Common myeloid progenitor, CD34-positive (primary cell): ENCODE measurements around the gene CLEC11A.
"Not testable (repeated sequence)": the region's sequence is repeated elsewhere in the genome, so short reads cannot be mapped to it uniquely, and the experiment has no call there.

Experiments used
- CTCF ChIA-PET: fragments of 350-600 bp; sonication (Branson Sonifier 250); formaldehyde crosslinking; loops from one replicate; lab custom pipeline; 2021; ENCODE audit warnings: antibody characterized with exemption; lab: Charles Lee
- POLR2A ChIA-PET: fragments of 350-600 bp; sonication (Branson Sonifier 250); formaldehyde crosslinking; loops from one replicate; lab custom pipeline; 2021; ENCODE audit warnings: antibody characterized with exemption; lab: Charles Lee
- DNase-seq, 3 donors: peaks; one replicate each; pipeline versions ENCODE4 v3.0.0 to v3.0.0-alpha.2; 2013
- H3K27ac ChIP-seq, 2 experiments: 1 replicate in 1 of 2; 2 replicates in 1 of 2; pipeline ENCODE4 v1.7.0; 2013; ENCODE audit warnings: inconsistent platforms in 2 of 2, low read length in 2 of 2, mild to moderate bottlenecking in 2 of 2, low read depth in 1 of 2, moderate library complexity in 1 of 2; ENCODE audit not compliant: severe bottlenecking in 2 of 2, insufficient read depth in 1 of 2, poor library complexity in 1 of 2
- H3K27me3 ChIP-seq, 5 experiments: replicated peaks in 2 of 5; 1 replicate in 3 of 5; 2 replicates in 2 of 5; pipeline versions ENCODE4 v1.6.1 to v1.7.0; 2013; ENCODE audit warnings: low read length in 4 of 5, mild to moderate bottlenecking in 2 of 5, moderate library complexity in 2 of 5, inconsistent platforms in 1 of 5; ENCODE audit not compliant: insufficient read depth in 5 of 5, control insufficient read depth in 4 of 5
- H3K36me3 ChIP-seq, 4 experiments: 1 replicate in 2 of 4; 2 replicates in 2 of 4; pipeline versions ENCODE4 v1.6.1 to v1.7.0; 2013; ENCODE audit warnings: low read length in 3 of 4, control low read depth in 1 of 4, mild to moderate bottlenecking in 1 of 4; ENCODE audit not compliant: control insufficient read depth in 4 of 4, insufficient read depth in 4 of 4
- H3K4me1 ChIP-seq, 4 experiments: 1 replicate in 3 of 4; 2 replicates in 1 of 4; pipeline versions ENCODE4 v1.6.1 to v1.7.1; 2013; ENCODE audit warnings: low read length in 3 of 4, mild to moderate bottlenecking in 3 of 4, control low read depth in 1 of 4, inconsistent platforms in 1 of 4, moderate library complexity in 1 of 4; ENCODE audit not compliant: control insufficient read depth in 4 of 4, insufficient read depth in 4 of 4; ENCODE audit errors: control extremely low read depth in 1 of 4
- H3K4me3 ChIP-seq, 7 experiments: 1 replicate in 4 of 7; 2 replicates in 3 of 7; pipeline versions ENCODE4 v1.5.1 to v1.7.0; 2013; ENCODE audit warnings: mild to moderate bottlenecking in 7 of 7, low read length in 6 of 7, moderate library complexity in 6 of 7, inconsistent platforms in 2 of 7, low read depth in 2 of 7, control low read depth in 1 of 7; ENCODE audit not compliant: insufficient read depth in 4 of 7, control insufficient read depth in 1 of 7; ENCODE audit errors: extremely low read depth in 1 of 7
- H3K9me3 ChIP-seq, 5 experiments: 1 replicate in 4 of 5; 2 replicates in 1 of 5; pipeline versions ENCODE4 v1.6.1 to v1.7.1; 2013; ENCODE audit warnings: low read length in 4 of 5, mild to moderate bottlenecking in 2 of 5, inconsistent platforms in 1 of 5, low read depth in 1 of 5, moderate library complexity in 1 of 5; ENCODE audit not compliant: control insufficient read depth in 4 of 5, insufficient read depth in 2 of 5; ENCODE audit errors: control extremely low read depth in 1 of 5
- WGBS: methylation state at CpG from one replicate; pipeline ENCODE4 v1.1.5; 2013; ENCODE audit not compliant: insufficient coverage; 5-methylcytosine and 5-hydroxymethylcytosine counted together

CLEC11A gene

DNA sequence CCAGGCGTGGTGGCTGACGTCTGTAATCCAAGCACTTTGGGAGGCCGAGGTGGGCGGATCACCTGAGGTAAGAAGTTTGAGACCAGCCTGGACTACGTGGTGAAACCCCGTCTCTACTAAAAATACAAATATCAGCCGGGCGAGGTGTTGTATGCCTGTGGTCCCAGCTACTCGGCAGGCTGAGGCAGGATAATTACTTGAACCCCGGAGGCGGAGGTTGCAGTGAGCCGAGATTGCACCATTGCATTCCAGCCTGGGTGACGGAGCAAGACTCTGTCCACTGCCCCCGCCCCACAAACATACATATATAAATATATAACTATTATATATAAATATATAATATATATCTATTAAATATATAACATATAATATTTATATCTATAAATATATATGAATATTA, 24.0 kb downstream of the CLEC11A start:
- peaks cover 0 to 12% (median 0%) of the 10 kb centered on the region in 5 experiments for H3K27me3 ChIP-seq
- H3K4me3 ChIP-seq, H3K4me1 ChIP-seq, H3K36me3 ChIP-seq, H3K27ac ChIP-seq, CTCF ChIA-PET, DNase-seq, H3K9me3 ChIP-seq: not testable (repeated sequence)
- POLR2A ChIA-PET: interaction anchor here (0.7 kb wide), 1 partner anchor 24 kb away, joined by 6 read pairs; the partner anchor contains the start of gene CLEC11A
- WGBS: 98% methylated on average over 10 of the region's 14 CpGs

DNA sequence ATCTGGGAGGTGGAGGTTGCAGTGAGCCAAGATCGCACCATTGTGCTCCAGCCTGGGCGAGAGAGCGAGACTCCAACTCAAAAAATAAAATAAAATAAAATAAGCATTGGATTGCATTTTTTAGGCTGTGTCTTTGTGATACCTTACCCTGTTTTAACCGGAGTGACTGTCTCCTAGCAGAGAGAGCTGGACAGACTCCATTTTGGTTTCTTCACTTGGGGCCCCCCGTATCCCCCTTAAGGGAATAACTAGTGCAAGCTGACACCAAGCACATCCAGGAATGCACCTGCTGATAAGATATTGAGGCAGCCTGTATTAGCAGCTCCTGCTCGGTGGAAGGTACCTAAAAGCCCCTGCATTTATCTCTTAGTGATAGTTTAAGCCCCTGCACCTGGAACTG, 26.3 kb downstream of the CLEC11A start:
- Histone ChIP-seq H3K27me3 (peaks cover 0 to 2% (median 0%) of the 10 kb centered on the region in 5 experiments), H3K4me1 (peaks cover 0 to 3% (median 1%) of the 10 kb centered on the region in 4 experiments), H3K27ac (no peak overlapping the region), H3K9me3 (no peaks in the 10 kb centered on the region), H3K36me3 (no peaks in the 10 kb centered on the region), H3K4me3 (no peak overlapping the region)
- no peak for DNase-seq
- 84% methylated on average over 2 of the region's 6 CpGs for WGBS
- ChIA-PET POLR2A (interaction anchor here (0.7 kb wide), 1 partner anchor 799 kb away, joined by 3 read pairs; no protein-coding TSS in a partner anchor), CTCF (no interaction called here)

- POLR2A ChIA-PET: interaction anchor here (0.7 kb wide), 1 partner anchor 798 kb away, joined by 3 read pairs; no protein-coding TSS in a partner anchor
- Histone ChIP-seq H3K27ac (no peak overlapping the region), H3K9me3 (no peaks in the 10 kb centered on the region), H3K36me3 (no peaks in the 10 kb centered on the region), H3K4me1 (peaks cover 0 to 3% (median 1%) of the 10 kb centered on the region in 4 experiments), H3K27me3 (peaks cover 0 to 7% (median 2%) of the 10 kb centered on the region in 5 experiments), H3K4me3 (no peak overlapping the region)
- 92% methylated on average over 13 of the region's 15 CpGs for WGBS
- DNase-seq: no peak
- CTCF ChIA-PET: interaction anchor here (1.5 kb wide), 1 partner anchor 9 kb away, joined by 3 read pairs; no protein-coding TSS in a partner anchor
These were observed 26.8 kb downstream of the CLEC11A start for GRCh38 chr19:50750010-50750409.

GRCh38 chr19:50753879-50754278, 30.7 kb downstream of the CLEC11A start:
- 94% methylated on average over 3 of the region's 4 CpGs for WGBS
- ChIA-PET POLR2A (no interaction called here), CTCF (no interaction called here)
- Histone ChIP-seq H3K27ac (no peak overlapping the region), H3K4me1 (peaks cover 0 to 3% (median 1%) of the 10 kb centered on the region in 4 experiments), H3K4me3 (no peak overlapping the region), H3K9me3 (no peaks in the 10 kb centered on the region), H3K27me3 (peaks cover 0 to 22% (median 2%) of the 10 kb centered on the region in 5 experiments), H3K36me3 (no peaks in the 10 kb centered on the region)
- DNase-seq: no peak

- H3K36me3 ChIP-seq, H3K4me3 ChIP-seq, H3K9me3 ChIP-seq, POLR2A ChIA-PET, H3K4me1 ChIP-seq, CTCF ChIA-PET, H3K27ac ChIP-seq, DNase-seq: not testable (repeated sequence)
- peaks cover 0 to 22% (median 2%) of the 10 kb centered on the region in 5 experiments for H3K27me3 ChIP-seq
- 88% methylated on average over 4 of the region's 8 CpGs for WGBS
These were observed 33.1 kb downstream of the CLEC11A start for GRCh38 chr19:50756244-50756643.

DNA sequence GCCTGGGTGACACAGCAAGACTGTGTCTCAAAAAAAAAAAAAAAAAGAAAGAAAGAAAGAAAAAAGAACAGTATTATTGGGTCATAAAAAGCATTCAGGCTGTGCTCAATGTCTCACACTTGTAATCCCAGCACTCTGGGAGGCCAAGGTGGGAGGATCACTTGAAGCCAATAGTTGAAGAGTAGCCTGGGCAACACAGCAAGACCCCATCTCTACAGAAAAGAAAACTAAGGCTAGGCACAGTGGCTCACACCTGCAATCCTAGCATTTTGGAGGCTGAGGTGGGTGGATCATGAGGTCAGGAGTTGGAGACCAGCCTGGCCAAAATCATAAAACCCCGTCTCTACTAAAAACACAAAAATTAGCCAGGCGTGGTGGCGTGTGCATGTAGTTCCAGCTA, 34.5 kb downstream of the CLEC11A start:
- H3K9me3 ChIP-seq, H3K27ac ChIP-seq, H3K4me3 ChIP-seq, POLR2A ChIA-PET, H3K36me3 ChIP-seq, H3K4me1 ChIP-seq, DNase-seq, CTCF ChIA-PET: not testable (repeated sequence)
- H3K27me3 ChIP-seq: peaks cover 0 to 22% (median 2%) of the 10 kb centered on the region in 5 experiments
- 100% methylated on average over 1 of the region's 3 CpGs for WGBS

DNA sequence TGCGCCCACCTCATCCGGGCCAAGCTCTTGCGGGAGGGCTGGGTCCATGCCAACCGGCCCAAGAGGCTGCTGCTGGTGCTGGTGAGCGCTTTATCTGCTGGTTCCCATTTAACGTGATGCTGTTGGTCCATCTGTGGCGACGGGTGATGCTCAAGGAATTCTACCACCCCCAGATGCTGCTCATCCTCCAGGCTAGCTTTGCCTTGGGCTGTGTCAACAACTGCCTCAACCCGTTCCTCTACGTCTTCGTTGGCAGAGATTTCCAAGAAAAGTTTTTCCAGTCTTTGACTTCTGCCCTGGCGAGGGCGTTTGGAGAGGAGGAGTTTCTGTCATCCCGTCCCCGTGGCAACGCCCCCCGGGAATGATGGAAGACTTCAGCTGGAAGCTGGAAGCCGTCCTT, 35.9 kb downstream of the CLEC11A start:
- H3K27ac ChIP-seq, H3K4me3 ChIP-seq, H3K4me1 ChIP-seq, H3K9me3 ChIP-seq, H3K36me3 ChIP-seq, POLR2A ChIA-PET, DNase-seq: not testable (repeated sequence)
- WGBS: 92% methylated on average over 7 of the region's 18 CpGs
- peaks cover 0 to 22% (median 2%) of the 10 kb centered on the region in 5 experiments for H3K27me3 ChIP-seq
- CTCF ChIA-PET: interaction anchor here (1.4 kb wide), 1 partner anchor 8 kb away, joined by 3 read pairs; no protein-coding TSS in a partner anchor
